HG02588 (cell line): Measurements from ENCODE around the gene CERS2.
A peak's percentile ranks its signal among the peaks of the same experiment; 100 is the strongest.
"Not testable (repeated sequence)": the region's sequence is repeated elsewhere in the genome, so short reads cannot be mapped to it uniquely, and the experiment has no call there.

ENCODE experiments used
- ATAC-seq: cut with Tn5 transposase; IDR thresholded peaks from one replicate; pipeline ENCODE4 v1.9.1; 2021; ENCODE audit warnings: mild to moderate bottlenecking, moderate library complexity; ENCODE audit not compliant: unreplicated experiment

CERS2 gene

DNA sequence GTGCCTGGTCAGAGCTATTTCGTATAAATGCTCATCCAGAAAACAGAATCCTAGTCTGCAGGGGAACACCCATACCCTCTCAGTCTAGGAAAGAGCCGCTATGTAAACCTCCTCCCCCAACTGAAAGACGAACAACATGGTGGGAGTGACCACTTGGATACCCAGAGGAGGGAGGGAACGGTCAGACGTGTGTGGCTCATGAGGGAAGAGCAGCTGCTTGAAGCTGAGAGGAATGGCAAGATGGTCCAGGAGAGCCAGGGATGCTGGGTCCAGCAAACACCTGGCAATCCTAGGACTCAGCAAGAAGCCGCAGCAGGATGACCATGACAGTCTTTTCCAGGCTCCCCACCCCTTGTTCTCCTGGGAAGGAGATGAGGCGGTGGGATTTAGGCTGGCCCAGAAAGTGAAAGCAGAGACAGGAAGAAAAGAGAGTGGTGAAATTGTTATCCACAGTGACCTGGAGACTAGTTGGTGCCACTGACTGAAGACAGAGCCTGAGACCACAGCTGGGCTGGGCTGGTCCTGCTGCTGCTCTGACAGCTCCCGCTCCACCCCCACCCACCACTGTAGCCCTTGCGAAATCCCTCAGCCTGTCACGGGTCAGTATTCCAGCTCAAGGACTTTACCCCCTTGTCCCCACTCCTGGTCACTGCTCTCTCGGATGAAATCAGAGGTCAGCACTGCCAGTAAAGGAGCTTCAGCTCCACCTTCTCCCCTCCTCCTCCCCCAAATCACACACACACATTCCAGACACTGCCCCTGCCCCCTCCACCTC is 3.6 kb downstream of the CERS2 start:
- ATAC-seq: no peak

DNA sequence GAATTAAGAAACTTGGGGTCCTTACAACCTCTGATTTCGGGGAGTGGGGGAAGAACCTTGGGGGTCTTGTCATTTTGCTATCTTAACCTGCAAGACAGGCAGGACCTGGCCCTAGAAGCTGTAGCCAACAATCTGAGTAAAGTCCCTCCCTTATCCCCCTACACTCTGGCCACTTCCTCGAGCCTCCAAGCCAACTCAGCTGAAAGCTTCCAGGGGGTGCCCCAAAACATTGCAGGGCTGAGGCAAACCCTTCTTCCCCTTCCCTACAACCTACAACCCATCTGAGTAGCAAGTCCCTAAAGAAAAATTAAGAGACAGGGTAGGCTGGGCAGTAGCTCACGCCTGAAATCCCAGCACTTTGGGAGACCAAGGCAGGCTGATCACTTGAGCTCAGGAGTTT is 5.0 kb downstream of the CERS2 start:
- ATAC-seq: no peak

DNA sequence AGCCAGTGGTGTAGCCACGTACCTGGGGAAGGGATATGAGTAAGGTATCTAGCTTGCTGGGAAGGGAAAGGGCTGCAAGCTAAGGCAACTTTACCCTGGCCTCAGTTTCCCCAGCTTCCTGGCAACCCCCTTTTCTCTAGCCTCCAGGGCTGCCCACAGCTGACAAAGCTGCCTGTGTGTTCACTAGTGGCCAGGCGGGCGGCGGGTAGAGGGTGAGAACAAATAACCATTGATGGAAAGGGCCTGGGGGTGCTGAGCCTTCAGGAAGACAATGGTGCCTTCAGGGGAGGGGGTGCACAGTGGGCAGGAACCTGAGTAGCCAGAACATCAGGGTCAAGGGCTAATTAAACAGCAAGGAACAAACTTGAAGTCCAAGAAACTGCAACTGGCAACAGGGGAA is 6.1 kb downstream of the CERS2 start:
- no peak for ATAC-seq

DNA sequence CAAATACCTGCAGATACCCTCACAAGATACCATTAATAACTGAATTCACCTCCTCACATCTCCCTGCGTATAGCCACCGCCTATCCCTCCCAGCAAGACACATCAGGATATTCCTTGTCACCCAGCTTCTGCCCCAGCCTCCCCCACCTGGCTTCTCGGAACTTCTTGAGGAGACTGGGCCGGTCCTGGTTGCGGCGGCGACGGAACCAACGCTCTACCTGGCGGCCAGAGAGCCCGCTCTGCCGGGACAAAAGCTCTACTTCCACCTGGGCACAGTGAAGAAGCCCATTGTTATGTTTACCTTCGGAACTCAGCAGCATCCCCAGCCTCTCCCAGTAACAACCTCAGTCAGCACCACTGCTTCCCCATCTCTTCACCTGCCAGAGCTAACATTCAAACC is 6.7 kb downstream of the CERS2 start:
- ATAC-seq: no peak

DNA sequence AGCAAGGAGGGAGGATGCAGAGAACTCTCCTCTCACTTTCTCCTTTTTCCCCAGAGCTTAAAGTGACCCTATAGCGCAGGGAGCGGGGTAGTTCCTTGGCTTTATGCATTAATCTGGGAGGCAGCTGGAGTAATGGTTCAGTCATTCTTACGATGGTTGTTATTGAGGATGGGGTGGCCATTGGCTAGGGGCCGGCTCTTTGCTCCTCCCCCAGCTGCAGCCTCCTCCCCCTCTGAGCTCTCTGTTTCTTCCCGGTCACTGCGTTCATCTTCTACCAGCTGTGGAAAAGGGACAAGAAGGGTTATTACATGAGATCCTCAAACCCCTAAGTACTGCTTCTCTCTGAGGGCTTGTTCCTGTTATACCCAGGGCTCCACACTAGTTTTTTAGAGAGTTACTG is 8.6 kb downstream of the CERS2 start:
- ATAC-seq: no peak

DNA sequence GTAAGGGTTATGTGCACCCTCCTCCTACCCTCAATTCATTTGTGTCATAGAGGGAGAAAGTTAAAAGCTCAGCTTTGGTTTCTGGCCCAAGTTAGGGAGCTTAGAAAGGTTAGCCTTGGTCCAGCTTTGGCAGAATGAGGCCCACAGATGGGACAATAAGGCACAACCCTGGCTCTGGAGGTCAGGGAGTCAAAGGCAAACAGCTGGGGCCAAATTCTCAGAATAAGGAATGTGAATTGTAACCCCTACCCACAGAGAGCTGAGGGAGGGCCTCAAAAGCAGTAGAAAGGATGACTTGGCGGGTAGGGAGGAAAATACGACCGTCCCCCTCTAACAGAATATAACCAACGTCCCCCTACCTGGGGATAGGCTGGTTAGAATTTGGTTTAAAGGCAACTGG is 9.0 kb downstream of the CERS2 start:
- ATAC-seq: no peak

DNA sequence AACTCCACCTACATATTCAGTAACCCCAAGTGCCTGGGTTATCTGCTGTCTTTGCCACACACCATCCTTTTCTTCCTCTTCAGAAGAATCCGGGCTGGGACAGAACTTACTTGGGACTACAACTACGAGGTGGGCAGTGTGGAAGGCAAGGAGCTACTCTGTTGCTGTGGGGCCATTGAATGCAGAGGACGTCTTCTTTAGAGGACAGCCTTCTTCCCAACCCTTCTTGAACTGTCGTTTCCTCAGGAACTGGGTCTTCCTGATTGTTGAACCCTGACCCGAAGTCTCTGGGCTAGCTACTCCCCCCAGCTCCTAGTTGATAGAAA is 10.5 kb downstream of the CERS2 start:
- ATAC-seq: no peak

DNA sequence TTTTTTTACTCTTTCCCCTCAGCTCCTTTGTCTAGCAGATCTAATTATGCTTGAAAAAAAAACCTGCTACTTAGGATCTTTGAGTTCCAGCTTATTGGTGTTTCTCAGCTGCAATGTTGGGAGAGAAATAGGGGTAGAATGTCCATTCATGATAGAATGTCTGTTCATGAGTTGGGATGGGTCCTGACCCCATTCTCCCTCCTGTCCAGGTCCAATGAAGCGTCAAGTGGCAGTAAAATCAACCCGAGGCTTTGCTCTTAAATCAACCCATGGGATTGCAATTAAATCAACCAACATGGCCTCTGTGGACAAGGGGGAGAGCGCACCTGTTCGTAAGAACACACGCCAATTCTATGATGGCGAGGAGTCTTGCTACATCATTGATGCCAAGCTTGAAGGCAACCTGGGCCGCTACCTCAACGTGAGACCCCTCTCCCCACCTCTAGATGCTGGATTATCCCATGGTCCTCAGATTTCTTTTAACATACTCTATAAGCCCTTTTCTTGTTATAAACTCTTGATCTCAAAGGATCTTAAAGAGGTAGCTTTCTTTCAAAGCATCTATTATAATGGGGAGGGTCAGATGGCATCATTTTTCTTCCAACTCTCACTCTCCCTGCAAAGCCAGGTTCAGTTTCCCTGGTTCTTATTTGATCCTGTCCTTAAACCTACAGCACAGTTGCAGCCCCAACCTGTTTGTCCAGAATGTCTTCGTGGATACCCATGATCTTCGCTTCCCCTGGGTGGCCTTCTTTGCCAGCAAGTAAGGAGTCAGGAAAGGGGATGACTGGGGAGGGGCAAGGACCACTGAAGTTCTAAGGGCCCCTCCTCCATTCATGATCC is 11.1 kb downstream of the CERS2 start:
- no peak for ATAC-seq

DNA sequence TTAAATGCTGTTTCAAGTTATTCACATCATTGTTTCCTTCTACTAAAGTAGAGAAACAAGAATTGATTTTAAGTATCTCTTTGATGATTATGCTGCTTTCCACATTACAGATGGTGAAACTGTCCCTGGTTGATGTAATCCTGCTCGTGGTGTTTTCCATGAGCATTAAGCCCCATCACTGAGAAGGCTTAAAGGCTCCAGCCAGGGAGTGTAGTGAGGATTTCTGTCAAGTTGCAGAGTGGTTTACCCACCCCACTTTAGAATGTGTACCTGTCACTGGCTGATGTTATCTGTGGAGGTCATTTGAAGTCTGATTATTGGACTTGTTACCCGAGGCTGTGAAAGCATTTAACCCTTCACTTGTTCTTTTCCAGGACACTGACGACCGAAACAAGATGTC is 12.9 kb downstream of the CERS2 start:
- no peak for ATAC-seq

DNA sequence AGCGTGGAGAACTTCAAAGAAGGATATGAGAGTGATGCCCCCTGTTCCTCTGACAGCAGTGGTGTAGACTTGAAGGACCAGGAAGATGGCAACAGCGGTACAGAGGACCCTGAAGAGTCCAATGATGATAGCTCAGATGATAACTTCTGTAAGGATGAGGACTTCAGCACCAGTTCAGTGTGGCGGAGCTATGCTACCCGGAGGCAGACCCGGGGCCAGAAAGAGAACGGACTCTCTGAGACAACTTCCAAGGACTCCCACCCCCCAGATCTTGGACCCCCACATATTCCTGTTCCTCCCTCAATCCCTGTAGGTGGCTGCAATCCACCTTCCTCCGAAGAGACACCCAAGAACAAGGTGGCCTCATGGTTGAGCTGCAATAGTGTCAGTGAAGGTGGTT is 14.0 kb downstream of the CERS2 start:
- no peak for ATAC-seq

DNA sequence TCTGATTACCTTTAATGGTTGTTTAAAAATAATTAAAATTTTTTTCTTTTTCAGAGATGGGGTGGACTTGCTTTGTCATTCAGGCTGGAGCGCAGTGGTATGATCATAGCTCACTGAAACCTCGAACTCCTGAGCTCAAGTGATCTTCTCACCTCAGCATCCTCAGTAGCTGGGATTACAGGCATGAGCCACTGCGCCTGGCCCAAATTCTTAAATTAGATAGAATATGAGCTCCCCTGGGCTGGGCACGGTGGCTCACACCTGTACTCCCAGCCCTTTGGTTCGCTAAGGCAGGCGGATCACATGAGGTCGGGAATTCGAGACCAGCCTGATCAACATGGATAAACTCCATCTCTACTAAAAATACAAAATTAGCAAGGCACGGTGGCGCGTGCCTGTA is 17.0 kb downstream of the CERS2 start:
- no peak for ATAC-seq

DNA sequence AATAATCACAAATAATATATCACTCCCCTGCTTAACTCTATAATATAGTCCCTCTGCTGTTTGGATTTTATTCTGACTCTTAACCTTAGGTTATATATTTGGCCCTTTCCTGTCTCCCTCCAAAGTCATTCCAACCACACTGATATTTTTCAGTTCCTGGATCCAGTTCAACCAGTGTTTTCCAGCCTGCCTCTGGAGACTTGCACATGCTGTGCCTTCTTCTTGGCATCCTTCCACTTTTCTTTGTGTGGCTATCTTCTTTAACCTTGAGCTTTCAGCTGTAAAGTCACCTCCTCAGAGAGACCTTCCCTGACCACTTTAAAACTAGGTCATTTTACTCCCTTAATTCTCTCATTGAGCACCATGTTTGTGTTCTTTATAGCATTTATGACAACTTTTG is 19.4 kb downstream of the CERS2 start:
- no peak for ATAC-seq

DNA sequence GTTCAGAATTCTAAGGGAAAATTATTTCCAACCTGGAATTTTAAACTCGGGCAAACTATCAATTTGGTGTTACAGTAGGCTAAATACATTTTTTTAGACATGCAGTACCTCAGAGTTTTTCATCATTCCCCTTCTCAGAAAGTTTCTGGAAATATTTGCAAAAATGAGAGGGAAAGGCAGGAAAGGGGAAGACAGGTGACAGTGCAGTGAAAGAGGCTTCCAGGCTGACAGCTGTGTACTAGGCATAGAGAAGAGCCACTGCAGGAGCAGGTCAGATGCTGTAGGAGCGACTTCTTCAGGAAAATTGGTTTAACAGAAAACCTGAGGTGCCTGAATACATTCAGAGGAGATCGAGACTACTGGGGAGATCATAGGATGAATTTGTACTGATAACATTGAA is 19.9 kb downstream of the CERS2 start:
- ATAC-seq: no peak

DNA sequence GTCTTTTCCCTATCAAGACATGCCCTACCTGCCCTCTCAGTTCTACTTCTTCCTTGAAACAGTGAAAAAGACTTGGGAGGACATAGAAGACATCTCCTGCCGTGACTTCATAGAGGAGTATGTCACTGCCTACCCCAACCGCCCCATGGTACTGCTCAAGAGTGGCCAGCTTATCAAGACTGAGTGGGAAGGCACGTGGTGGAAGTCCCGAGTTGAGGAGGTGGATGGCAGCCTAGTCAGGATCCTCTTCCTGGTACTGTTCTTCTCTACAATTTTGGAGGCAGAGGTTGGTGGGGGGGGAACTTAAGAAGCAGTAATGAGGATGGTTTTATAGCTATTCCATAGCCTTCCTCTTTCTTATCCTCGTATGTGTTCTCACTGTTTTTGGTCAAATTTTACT is 29.8 kb downstream of the CERS2 start:
- ATAC-seq: no peak

DNA sequence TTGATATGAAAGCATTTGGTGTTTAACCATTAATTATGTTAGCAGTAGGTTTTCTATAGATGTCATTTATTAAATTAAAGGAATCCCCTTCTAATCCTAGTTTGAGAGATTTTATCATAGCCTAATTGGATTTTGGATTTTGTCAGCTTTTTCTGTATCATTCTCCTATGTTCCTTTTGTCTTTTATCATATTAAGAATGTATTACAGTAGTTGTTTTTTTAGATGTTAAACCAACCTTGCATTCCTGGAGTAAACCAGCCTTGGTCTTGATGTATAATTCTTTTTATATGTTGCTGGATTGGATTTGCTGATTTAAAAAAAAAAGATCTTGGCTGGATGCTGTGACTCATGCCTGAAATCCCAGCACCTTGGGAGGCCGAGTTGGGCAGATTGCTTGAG is 42.9 kb downstream of the CERS2 start:
- no peak for ATAC-seq

DNA sequence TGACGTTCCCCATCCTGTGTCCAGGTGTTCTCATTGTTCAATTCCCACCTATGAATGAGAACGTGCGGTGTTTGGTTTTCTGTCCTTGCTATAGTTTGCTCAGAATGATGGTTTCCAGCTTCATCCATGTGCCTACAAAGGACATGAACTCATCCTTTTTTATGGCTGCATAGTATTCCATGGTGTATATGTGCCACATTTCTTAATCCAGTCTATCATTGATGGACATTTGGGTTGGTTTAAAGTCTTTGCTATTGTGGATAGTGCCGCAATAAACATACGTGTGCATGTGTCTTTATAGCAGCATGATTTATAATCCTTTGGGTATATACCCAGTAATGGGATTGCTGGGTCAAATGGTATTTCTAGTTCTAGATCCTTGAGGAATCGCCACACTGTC is 45.9 kb downstream of the CERS2 start:
- not testable (repeated sequence) for ATAC-seq

DNA sequence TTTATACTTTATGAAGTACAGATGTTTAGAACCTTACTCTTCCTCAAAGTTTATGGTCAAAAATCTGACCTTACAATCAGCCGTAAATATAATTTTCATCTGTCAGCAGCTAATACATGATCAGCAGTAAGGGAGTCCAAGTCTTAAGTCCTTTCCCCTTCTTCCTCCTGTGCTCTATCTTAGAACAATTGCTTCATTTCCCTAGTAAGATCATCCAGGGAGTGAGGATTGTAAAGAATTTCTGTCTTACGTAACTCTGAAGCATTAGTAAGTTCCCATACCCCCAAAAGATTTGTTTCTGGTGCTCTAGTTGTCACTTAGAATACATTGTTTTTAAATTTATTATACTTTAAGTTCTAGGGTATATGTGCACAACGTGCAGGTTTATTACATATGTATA is 46.3 kb downstream of the CERS2 start:
- ATAC-seq: no peak

DNA sequence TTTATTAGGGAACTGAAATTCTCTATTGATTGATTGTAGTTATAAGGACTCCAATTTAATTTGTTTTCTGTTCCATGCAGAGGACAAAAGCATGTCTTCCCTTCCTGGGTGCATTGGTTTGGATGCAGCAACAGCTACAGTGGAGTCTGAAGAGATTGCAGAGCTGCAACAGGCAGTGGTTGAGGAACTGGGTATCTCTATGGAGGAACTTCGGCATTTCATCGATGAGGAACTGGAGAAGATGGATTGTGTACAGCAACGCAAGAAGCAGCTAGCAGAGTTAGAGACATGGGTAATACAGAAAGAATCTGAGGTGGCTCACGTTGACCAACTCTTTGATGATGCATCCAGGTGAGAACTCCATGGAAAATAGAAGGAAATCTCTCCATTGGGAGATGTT is 47.0 kb downstream of the CERS2 start:
- ATAC-seq: no peak

DNA sequence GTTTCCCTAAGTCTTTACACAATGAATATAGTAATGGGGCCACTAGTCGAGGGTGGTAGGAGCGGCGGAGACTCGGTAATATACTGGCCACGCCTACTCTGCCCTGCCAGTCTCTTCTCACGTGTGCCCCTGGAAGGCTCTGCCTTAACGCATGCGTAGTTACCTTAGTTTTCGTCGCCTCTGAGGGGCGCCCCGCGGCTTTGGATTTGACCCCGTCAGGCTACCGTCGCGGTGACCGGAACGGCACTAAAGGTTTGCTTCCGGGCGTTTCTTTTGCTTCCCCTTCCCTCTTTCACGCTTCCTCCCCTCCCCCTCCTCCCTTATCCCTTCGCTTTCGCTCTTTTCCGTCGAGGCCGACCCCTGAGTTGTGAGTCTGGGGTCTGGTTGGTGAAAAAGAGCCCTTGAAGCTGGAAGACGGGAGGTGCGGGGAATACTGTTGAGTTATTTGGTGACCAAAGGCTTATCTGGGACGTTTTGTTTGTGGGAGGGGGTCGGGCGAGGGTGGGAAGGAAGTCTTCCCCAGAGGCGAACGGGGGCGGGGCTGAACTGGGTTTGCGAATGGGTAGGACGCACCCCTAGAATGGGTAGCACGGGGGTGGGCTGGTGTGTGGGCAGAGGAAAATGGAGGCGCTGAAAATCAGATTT is 48.4 kb downstream of the CERS2 start, which contains the start of gene SETDB1:
SETDB1 (plus strand) TSS at position 267 of the 645 bp plus-strand sequence. CDS start 1,352 bp downstream, outside the sequence.
- peak; percentile 88 for ATAC-seq

DNA sequence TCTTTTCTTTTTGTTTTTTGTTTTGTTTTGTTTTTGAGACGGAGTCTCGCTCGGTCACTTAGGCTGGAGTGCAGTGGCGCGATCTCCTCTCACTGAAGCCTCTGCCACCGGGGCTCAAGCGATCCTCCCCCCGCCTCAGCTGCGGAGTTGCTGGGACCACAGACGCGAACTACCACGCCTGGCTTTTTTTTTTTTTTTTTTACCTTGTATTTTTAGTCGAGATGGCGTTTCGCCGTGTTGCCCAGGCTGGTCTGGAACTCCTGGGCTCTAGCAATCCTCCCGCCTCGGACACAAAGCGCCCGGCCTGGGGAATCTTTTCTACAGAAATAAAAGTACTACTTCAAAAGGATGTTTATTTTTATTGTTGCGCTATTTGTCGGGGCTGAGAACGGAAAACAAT is 49.6 kb downstream of the CERS2 start:
- ATAC-seq: no peak

DNA sequence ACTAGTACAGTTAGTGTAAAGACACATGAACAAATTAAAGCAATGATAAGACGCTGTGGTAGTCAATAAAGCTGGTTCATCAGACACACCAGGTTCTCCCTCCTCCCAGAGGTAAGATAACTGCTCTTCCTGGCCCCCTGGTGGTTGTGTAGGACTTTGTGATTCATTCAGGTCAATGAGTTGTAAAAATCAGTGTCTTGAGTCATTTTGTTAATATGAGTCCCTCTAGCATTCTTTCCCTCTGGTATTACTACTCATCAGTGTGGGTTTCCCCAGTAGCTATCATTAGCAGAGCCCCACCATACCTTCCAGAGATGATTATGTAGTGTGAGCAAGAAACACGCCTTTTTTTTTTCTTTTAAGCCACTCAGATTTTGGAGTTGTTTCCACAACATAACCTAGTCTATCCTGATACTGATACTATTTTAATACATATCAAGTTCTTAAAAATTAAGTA is 52.1 kb downstream of the CERS2 start:
- no peak for ATAC-seq

DNA sequence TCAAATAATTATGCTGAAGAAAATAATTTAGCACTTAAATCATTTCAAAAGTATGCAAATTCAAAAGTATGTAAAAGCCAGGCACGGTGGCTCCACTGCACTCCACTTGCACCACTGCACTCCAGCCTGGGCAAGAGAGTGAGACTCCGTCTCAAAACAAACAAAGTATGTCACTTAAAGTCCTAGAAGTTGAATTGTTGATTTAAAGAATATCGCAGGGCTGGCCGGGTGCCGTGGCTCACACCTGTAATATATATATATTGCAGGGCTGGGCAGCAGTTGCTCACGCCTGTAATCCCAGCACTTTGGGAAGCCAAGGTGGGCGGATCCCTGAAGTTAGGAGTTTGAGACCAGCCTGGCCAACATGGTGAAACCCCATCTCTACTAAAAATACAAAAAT is 57.2 kb downstream of the CERS2 start:
- no peak for ATAC-seq
